SU-DHL-6 (cell line): ENCODE results near the gene LDAH.

ENCODE experiments used
- H2AFZ ChIP-seq: fragments of 200-600 bp; sonication (generic); 2 replicates; pipeline ENCODE4 v1.6.1; 2014; ENCODE audit warnings: low read depth, mild to moderate bottlenecking, moderate library complexity, mixed read lengths, antibody characterized with exemption, low read length; ENCODE audit not compliant: severe bottlenecking
- H3F3A ChIP-seq: fragments of 200-600 bp; shearing (Covaris generic); 2 replicates; pipeline ENCODE4 v1.6.0; 2016; ENCODE audit warnings: antibody characterized with exemption, mild to moderate bottlenecking; ENCODE audit not compliant: insufficient read depth
- H3K27ac ChIP-seq: fragments of 200-600 bp; sonication (generic); 2 replicates; pipeline ENCODE4 v1.5.1; 2016; ENCODE audit warnings: low read depth, mild to moderate bottlenecking, low read length, moderate library complexity, mixed read lengths
- H3K27me3 ChIP-seq: fragments of 200-600 bp; sonication (generic), shearing (Covaris generic); 2 replicates; pipeline ENCODE4 v1.6.0; 2014; ENCODE audit warnings: mild to moderate bottlenecking, low read length
- H3K36me3 ChIP-seq: fragments of 200-600 bp; sonication (generic); 2 replicates; pipeline ENCODE4 v1.6.1; 2014; ENCODE audit warnings: mild to moderate bottlenecking, low read length, mixed read lengths
- H3K4me2 ChIP-seq: fragments of 300-600, 200-600 bp; shearing (Covaris generic), sonication (generic); 2 replicates; pipeline ENCODE4 v1.6.0; 2014; ENCODE audit warnings: low read length, low read depth, mild to moderate bottlenecking; ENCODE audit not compliant: poor library complexity, severe bottlenecking
- H3K4me3 ChIP-seq: fragments of 200-600 bp; sonication (generic); 2 replicates; pipeline ENCODE4 v1.5.1; 2014; ENCODE audit warnings: antibody characterized with exemption, low read length, mild to moderate bottlenecking, mixed read lengths; ENCODE audit not compliant: insufficient read depth, poor library complexity, severe bottlenecking
- H3K79me2 ChIP-seq: fragments of 200-600 bp; sonication (generic); 2 replicates; pipeline ENCODE4 v1.6.1; 2014; ENCODE audit warnings: mild to moderate bottlenecking, low read length, moderate library complexity; ENCODE audit not compliant: insufficient read depth
- H3K9ac ChIP-seq: fragments of 200-600 bp; sonication (generic); 2 replicates; pipeline ENCODE4 v1.7.0; 2014; ENCODE audit warnings: mild to moderate bottlenecking, low read length
- H3K9me2 ChIP-seq: fragments of 200-600 bp; sonication (generic); replicated peaks from 2 replicates; pipeline ENCODE4 v1.6.1; 2014; ENCODE audit warnings: low read length; ENCODE audit not compliant: insufficient read depth
- H3K9me3 ChIP-seq: fragments of 200-600 bp; sonication (generic); 2 replicates; pipeline ENCODE4 v1.6.1; 2014; ENCODE audit warnings: low read length, mixed read lengths; ENCODE audit not compliant: insufficient read depth
- H4K20me1 ChIP-seq: fragments of 200-600 bp; sonication (generic); 2 replicates; pipeline ENCODE4 v1.6.1; 2014; ENCODE audit warnings: low read depth, mild to moderate bottlenecking, antibody characterized with exemption, low read length, moderate library complexity, mixed read lengths
- CTCF ChIP-seq: fragments of 200-600 bp; sonication (generic); IDR thresholded peaks from one replicate; pipeline ENCODE4 v1.5.1; 2017; ENCODE audit warnings: antibody characterized with exemption, mild to moderate bottlenecking, low read length, moderate library complexity; ENCODE audit not compliant: insufficient read depth, poor library complexity, severe bottlenecking
- EZH2phosphoT487 ChIP-seq: fragments of 200-600 bp; sonication (generic), shearing (Covaris generic); conservative IDR thresholded peaks from 2 replicates; pipeline ENCODE4 v1.6.1; 2018; ENCODE audit warnings: mild to moderate bottlenecking, antibody characterized with exemption, low read length, moderate library complexity, mixed read lengths

Gene LDAH

GRCh38 chr2:20649576-20649975 lies 173.3 kb downstream of the LDAH start:
- no peaks in the 10 kb centered on the region for H3K9me2 ChIP-seq
- no peak overlapping the region for H3K9ac ChIP-seq
- H3K4me3 ChIP-seq, result no peak overlapping the region
- no peaks in the 10 kb centered on the region for H3K36me3 ChIP-seq
- H3K27me3 ChIP-seq, result no peaks in the 10 kb centered on the region
- H2AFZ ChIP-seq, result no peak overlapping the region
- H3K27ac ChIP-seq, result no peak overlapping the region
- no peaks in the 10 kb centered on the region for H3K9me3 ChIP-seq
- no peaks in the 10 kb centered on the region for H3K79me2 ChIP-seq
- TF ChIP-seq EZH2phosphoT487 (no peak), CTCF (no peak)
- no peaks in the 10 kb centered on the region for H4K20me1 ChIP-seq
- H3K4me2 ChIP-seq, result no peak overlapping the region
- no peaks in the 10 kb centered on the region for H3F3A ChIP-seq

- TF ChIP-seq EZH2phosphoT487 (no peak), CTCF (no peak)
- Histone ChIP-seq H3K4me3 (no peak overlapping the region), H2AFZ (no peak overlapping the region), H3K4me2 (no peak overlapping the region), H3K27me3 (no peaks in the 10 kb centered on the region), H3K9ac (no peak overlapping the region), H3K9me2 (no peaks in the 10 kb centered on the region), H3K9me3 (no peaks in the 10 kb centered on the region), H3K36me3 (no peaks in the 10 kb centered on the region), H3K79me2 (no peaks in the 10 kb centered on the region), H3F3A (no peaks in the 10 kb centered on the region), H3K27ac (no peak overlapping the region), H4K20me1 (no peaks in the 10 kb centered on the region)
Measured at GRCh38 chr2:20648831-20649230, 174.1 kb downstream of the LDAH start.

- Histone ChIP-seq H3K4me3 (no peak overlapping the region), H3K9me2 (no peaks in the 10 kb centered on the region), H4K20me1 (no peaks in the 10 kb centered on the region), H3K9me3 (no peaks in the 10 kb centered on the region), H3K27ac (no peak overlapping the region), H3K79me2 (no peaks in the 10 kb centered on the region), H3F3A (no peaks in the 10 kb centered on the region), H3K4me2 (no peak overlapping the region), H2AFZ (no peak overlapping the region), H3K9ac (no peak overlapping the region), H3K36me3 (no peaks in the 10 kb centered on the region), H3K27me3 (no peaks in the 10 kb centered on the region)
- TF ChIP-seq CTCF (no peak), EZH2phosphoT487 (no peak)
Measured at GRCh38 chr2:20648206-20648605, 174.7 kb downstream of the LDAH start.
